ACHN (cell line): ENCODE results near the gene NPNT.
A peak's percentile ranks its signal among the peaks of the same experiment; 100 is the strongest.

Experiments used
- DNase-seq: peaks from one replicate; pipeline ENCODE4 v3.0.0-alpha.2; 2015
- in situ Hi-C: cut with HindIII; loops from 2 replicates; pipeline ENCODE4 v1.10.0; 2017; ENCODE audit warnings: low sequenced_read_pairs, low pct_ligation_motif_present, low pct_unique_long_range_greater_than_20kb

Gene NPNT

DNA sequence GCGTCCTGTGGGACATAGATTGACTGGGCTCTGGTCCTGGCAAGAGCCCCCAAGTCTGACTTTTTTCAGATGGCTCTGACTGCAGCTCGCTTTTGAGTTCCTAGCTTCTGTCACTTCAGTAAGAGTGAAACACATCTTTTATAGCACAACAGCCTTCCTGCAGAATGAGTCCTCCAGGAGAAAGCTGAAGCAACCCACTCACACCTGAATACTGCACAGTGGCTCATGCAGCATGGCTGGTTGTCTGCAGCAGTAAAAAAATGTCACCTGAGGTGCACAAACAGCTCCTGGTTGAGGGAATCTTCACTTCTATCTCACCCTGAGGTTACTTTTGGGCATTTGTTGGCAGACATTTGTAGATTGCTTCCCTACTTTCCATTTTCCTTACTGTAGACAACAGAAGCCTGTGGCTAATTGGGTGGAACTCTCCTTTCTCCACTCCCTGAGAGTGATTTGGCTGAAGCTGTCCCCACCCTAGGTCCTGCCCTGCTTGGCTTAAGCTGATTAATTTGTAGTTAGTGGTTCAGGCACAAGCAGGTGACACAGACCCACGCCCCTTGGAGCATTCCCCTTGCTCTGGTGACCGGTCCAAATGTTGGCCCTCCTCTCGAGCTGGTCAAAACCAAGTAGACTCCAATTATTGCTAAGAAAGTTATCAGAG, 99.7 kb downstream of the NPNT start:
- DNase-seq, result no peak
- in situ Hi-C loops, result no loop called here

DNA sequence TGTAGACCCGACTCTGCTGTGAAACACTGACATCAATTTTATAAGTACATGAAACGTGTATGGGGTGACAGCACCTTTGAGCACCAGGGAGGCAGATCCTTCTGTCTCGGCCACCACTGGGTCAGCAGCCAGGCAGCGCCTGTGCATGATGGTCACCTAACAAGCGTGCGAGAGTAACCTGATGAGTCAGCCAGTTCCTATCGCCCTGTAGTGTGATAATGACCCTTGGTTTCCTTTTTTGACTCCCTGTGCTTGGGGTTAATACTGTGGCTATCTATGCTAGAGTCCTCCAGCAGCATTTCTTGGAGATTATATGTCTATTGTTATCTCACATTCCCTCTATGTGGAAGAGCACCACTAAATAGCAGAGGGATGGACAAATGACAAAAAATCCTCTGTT, 101.6 kb downstream of the NPNT start:
- peak; percentile 72 for DNase-seq

DNA sequence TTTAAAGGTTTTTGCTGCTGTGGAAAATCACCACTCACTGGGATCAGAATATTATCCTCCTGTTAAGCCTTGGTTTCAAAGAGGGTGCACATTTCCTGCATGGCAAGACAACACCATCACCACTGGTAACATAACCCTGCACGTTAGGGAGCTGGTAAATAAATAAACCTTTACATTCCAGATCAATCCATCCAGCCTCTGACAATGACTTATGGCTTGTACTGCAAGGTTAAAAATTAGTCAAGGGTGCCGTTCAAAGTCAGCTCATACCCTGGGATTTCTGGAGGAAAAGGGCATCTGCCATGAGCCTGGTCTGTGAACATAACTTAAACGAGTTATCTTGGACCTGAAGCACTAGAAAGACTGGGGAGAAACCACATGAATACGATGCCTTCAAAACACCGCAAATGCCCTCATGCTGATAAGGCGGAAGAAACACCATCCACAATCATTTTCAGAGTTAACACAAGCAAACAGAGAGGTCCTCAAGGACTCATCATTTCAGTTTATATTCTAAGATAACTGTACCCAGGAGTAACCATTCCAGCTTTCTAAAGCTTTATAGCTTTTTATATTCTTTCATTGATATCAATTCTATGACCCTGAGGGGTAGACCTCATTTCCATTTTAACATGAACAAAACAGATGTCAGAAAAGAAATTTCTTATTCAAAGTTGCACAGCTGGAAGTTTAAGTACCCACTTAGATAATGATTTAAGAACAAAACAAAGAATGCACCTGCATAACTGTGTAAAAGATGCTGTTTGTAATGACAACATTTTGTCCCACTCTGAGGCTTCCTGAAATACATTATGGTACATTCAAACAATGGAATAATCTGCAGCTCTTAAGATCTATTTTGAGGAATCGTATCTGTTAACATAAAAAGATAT, 103.1 kb downstream of the NPNT start:
- in situ Hi-C loops, result no loop called here
- DNase-seq, result peak; percentile 87

More for the DNA sequence above, 101.6 kb downstream of the NPNT start:
- in situ Hi-C loops, result no loop called here

DNA sequence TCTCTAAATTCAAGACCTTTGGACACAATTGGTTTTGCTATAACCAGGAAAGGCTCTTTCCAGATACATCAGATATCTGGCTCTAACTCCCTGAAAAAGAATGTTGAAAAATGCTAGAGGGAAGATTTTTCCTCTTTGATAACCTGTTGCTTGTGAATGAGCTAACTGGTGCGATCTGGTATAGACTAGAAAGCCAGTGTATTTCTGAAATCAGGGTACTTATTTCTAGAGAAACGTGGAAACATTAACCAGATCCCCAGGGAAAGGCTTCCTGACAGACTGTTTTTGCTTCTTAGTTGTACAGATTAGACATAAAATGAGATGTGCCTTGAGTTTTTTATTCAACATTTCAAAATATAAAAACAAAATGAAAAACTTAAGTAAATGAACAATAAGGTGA, 107.7 kb downstream of the NPNT start:
- in situ Hi-C loops, result no loop called here
- peak; percentile 38 for DNase-seq

DNA sequence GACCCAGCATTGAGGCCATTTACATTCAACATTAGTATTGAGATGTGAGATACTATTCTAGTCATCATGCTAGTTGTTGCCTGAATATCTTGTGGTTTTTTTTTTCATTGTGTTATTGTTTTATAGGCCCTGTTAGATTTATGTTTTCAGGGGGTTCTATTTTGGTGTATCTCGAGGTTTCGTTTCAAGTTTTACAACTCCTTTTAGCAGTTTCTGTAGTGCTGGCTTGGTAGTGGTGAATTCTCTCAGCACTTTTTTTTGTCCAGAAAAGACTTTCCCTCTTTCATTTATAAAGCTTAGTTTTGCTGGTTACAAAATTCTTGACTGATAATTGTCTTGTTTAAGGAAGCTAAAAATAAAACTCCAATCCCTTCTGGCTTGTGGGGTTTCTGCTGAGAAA, 115.5 kb downstream of the NPNT start:
- DNase-seq, result no peak
- in situ Hi-C loops, result no loop called here

DNA sequence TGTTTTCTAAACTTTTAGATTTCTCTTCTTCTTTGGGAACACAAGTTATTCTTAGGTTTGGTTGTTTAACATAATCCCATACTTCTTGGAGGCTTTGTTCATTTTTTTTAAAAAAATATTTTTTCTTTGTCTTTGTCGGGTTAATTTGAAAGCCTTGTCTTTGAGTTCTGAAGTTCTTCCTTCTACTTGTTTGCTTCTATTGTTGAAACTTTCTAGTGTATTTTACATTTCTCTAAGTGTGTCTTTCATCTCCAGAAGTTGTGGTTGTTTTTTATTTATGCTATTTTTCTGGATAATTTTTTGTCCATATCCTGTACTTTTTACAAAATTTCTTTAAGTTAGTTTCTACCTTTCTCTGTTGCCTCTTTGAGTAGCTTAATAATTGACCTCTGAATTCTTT, 116.1 kb downstream of the NPNT start:
- no peak for DNase-seq
- in situ Hi-C loops, result no loop called here

DNA sequence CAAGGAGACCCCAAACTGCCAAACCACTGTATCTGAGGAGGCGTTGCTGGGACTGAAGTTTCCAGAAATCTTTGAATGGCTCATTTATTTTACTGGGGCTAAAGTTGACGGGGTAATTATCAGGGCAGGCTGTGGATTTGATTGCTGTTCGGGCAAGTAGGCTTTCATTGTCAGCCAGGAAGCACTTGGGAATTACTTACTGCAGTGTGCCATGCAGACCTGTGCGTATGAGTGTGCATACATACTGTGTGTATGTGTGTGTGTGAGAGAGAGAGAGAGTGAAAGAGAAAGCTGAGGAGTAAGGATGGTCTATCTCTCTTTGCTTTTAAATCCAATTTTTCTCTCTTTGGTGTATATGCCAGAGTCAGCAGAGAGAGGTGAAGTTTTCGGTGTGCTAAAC, 122.7 kb downstream of the NPNT start:
- in situ Hi-C loops, result no loop called here
- DNase-seq, result no peak

DNA sequence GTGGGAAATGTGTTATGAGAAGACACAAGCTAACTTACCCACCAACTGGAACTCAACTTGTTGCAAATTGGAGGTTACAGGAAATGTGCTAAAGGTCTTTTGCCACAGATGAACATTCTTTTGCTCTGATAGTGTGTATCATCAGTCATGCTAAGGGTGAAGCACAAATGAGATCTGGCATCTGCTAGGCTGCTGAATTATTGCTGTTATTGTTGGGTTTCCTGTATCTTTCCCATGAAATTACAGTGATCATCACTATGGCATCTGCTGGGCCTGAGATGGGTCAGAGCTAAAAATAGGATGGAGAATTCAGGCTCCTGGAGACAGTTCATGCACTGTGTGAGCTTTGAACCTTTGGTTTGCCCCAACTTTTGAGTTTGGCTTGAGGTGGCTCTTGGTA, 124.5 kb downstream of the NPNT start:
- in situ Hi-C loops, result no loop called here
- no peak for DNase-seq
